H1 (cell line): ENCODE measurements around the gene NR1H3. TPM values are rescaled to one million over a fixed set of nuclear protein-coding genes. Genes with fewer than 3 reads are reported as not detected.

Source experiments
- CTCF ChIA-PET: fragments of 300-600 bp; sonication (Branson Sonifier 250); formaldehyde crosslinking; loops from one replicate; lab custom pipeline; 2021; ENCODE audit not compliant: partially characterized antibody; lab: Charles Lee
- POLR2A ChIA-PET: fragments of 300-600 bp; sonication (Branson Sonifier 250); formaldehyde crosslinking; loops from one replicate; lab custom pipeline; 2021; ENCODE audit warnings: inconsistent platforms; ENCODE audit not compliant: partially characterized antibody; lab: Charles Lee
- DNase-seq, 2 experiments: peaks; one replicate each; pipeline versions ENCODE4 v3.0.0 to v3.0.0-alpha.2; 2010 to 2022; ENCODE audit warnings: low spot score in 2 of 2, low read depth in 1 of 2, mixed read lengths in 1 of 2
- FAIRE-seq: peaks from 2 replicates; lab custom pipeline; 2011; peaks lifted over from hg19 to GRCh38; lab: Jason Lieb, UNC
- H2AFZ ChIP-seq: 2 replicates; pipeline ENCODE4 v1.8.1; 2012; ENCODE audit warnings: low read length, inconsistent platforms
- H2AK5ac ChIP-seq: 2 replicates; pipeline ENCODE4 v1.6.1; 2013; ENCODE audit warnings: low read depth, low read length
- H2BK120ac ChIP-seq: replicated peaks from 2 replicates; pipeline ENCODE3; 2013; ENCODE audit warnings: low read depth, low read length, inconsistent platforms
- H2BK12ac ChIP-seq: 2 replicates; pipeline ENCODE4 v1.6.1; 2013; ENCODE audit warnings: low read depth, low read length
- H2BK15ac ChIP-seq: 2 replicates; pipeline ENCODE4 v1.6.1; 2013; ENCODE audit warnings: low read length
- H2BK20ac ChIP-seq: 2 replicates; pipeline ENCODE4 v1.6.1; 2013; ENCODE audit warnings: low read length
- H2BK5ac ChIP-seq: 2 replicates; pipeline ENCODE4 v1.6.1; 2013; ENCODE audit warnings: low read depth, low read length
- H3K14ac ChIP-seq: 2 replicates; pipeline ENCODE4 v1.6.1; 2013; ENCODE audit warnings: inconsistent platforms; ENCODE audit not compliant: insufficient read length
- H3K18ac ChIP-seq: 2 replicates; pipeline ENCODE4 v1.6.1; 2013; ENCODE audit warnings: low read length; ENCODE audit errors: extremely low read depth
- H3K23ac ChIP-seq: 2 replicates; pipeline ENCODE4 v1.6.1; 2013; ENCODE audit warnings: inconsistent platforms; ENCODE audit not compliant: insufficient read length
- H3K23me2 ChIP-seq: 2 replicates; pipeline ENCODE4 v1.6.1; 2013; ENCODE audit warnings: low read depth, low read length
- H3K27ac ChIP-seq: 2 replicates; pipeline ENCODE4 v1.6.1; 2011; ENCODE audit warnings: low read depth, low read length, inconsistent platforms
- H3K27me3 ChIP-seq, 4 experiments: replicated peaks in 1 of 4; 1 replicate in 1 of 4; 2 replicates in 3 of 4; pipeline versions ENCODE4 v1.6.1 to v1.8.1; 2011 to 2013; ENCODE audit warnings: low read length in 3 of 4, mild to moderate bottlenecking in 3 of 4, inconsistent platforms in 2 of 4, mixed read lengths in 2 of 4, moderate library complexity in 1 of 4; ENCODE audit not compliant: control insufficient read depth in 3 of 4, insufficient read depth in 3 of 4; ENCODE audit errors: extremely low read depth in 1 of 4
- H3K36me3 ChIP-seq, 4 experiments: 2 replicates each; pipeline versions ENCODE4 v1.6.1 to v1.8.1; 2011 to 2013; ENCODE audit warnings: mild to moderate bottlenecking in 4 of 4, low read length in 3 of 4, moderate library complexity in 2 of 4, control low read depth in 1 of 4, inconsistent platforms in 1 of 4; ENCODE audit not compliant: insufficient read depth in 4 of 4, control insufficient read depth in 2 of 4
- H3K4ac ChIP-seq: replicated peaks from 2 replicates; pipeline ENCODE3; 2013; ENCODE audit warnings: low read length, low read depth, mixed read lengths, inconsistent platforms; ENCODE audit not compliant: insufficient read length
- H3K4me1 ChIP-seq, 4 experiments: replicated peaks in 1 of 4; 1 replicate in 1 of 4; 2 replicates in 3 of 4; pipeline versions ENCODE4 v1.6.1 to v1.8.1; 2011 to 2013; ENCODE audit warnings: low read length in 3 of 4, inconsistent platforms in 2 of 4, mixed read lengths in 1 of 4; ENCODE audit not compliant: insufficient read depth in 4 of 4, control insufficient read depth in 3 of 4
- H3K4me2 ChIP-seq, 2 experiments: 2 replicates each; pipeline versions ENCODE4 v1.6.1 to v1.8.1; 2011 to 2013; ENCODE audit warnings: low read depth in 2 of 2, low read length in 2 of 2, control low read depth in 1 of 2, inconsistent platforms in 1 of 2, mild to moderate bottlenecking in 1 of 2; ENCODE audit not compliant: insufficient read depth in 1 of 2
- H3K4me3 ChIP-seq, 4 experiments: fragments of 200-600, 300-600 bp in 1 of 4; sonication (generic), shearing (Covaris generic), sonication (Bioruptor Twin) in 1 of 4; 2 replicates each; pipeline versions ENCODE4 v1.5.1 to v1.8.1; 2011 to 2016; ENCODE audit warnings: low read length in 4 of 4, low read depth in 3 of 4, control low read depth in 2 of 4, inconsistent platforms in 2 of 4, mild to moderate bottlenecking in 2 of 4, mixed read lengths in 1 of 4, moderate library complexity in 1 of 4; ENCODE audit not compliant: insufficient read depth in 2 of 4; ENCODE audit errors: extremely low read depth in 1 of 4
- H3K56ac ChIP-seq: replicated peaks from 2 replicates; pipeline ENCODE3; 2013; ENCODE audit warnings: low read depth, mild to moderate bottlenecking, mixed read lengths, low read length, inconsistent platforms; ENCODE audit not compliant: insufficient read length
- H3K79me1 ChIP-seq: 2 replicates; pipeline ENCODE4 v1.6.1; 2013; ENCODE audit warnings: low read depth, low read length, control low read depth
- H3K79me2 ChIP-seq, 2 experiments: 2 replicates each; pipeline versions ENCODE4 v1.6.1 to v1.8.1; 2012 to 2013; ENCODE audit warnings: low read length in 2 of 2, mild to moderate bottlenecking in 2 of 2, inconsistent platforms in 1 of 2; ENCODE audit not compliant: insufficient read depth in 2 of 2, control insufficient read depth in 1 of 2
- H3K9ac ChIP-seq, 4 experiments: replicated peaks in 1 of 4; 1 replicate in 1 of 4; 2 replicates in 3 of 4; pipeline versions ENCODE4 v1.6.1 to v1.8.1; 2011 to 2013; ENCODE audit warnings: low read depth in 3 of 4, low read length in 3 of 4, control low read depth in 2 of 4, mild to moderate bottlenecking in 2 of 4, moderate library complexity in 2 of 4, inconsistent platforms in 1 of 4; ENCODE audit errors: extremely low read depth in 1 of 4
- H3K9me3 ChIP-seq, 2 experiments: 2 replicates each; pipeline versions ENCODE4 v1.6.1 to v1.8.1; 2012 to 2013; ENCODE audit warnings: mild to moderate bottlenecking in 2 of 2, moderate library complexity in 2 of 2, control low read depth in 1 of 2, inconsistent platforms in 1 of 2, low read depth in 1 of 2, low read length in 1 of 2, mixed read lengths in 1 of 2; ENCODE audit not compliant: insufficient read depth in 2 of 2
- H4K20me1 ChIP-seq, 2 experiments: replicated peaks in 1 of 2; 2 replicates each; pipeline versions ENCODE3 to v1.8.1; 2011 to 2013; ENCODE audit warnings: inconsistent platforms in 2 of 2, low read length in 2 of 2, mild to moderate bottlenecking in 1 of 2; ENCODE audit not compliant: insufficient read depth in 2 of 2, control insufficient read depth in 1 of 2
- H4K5ac ChIP-seq: 2 replicates; pipeline ENCODE4 v1.6.1; 2013; ENCODE audit warnings: low read length, low read depth, mixed read lengths, inconsistent platforms; ENCODE audit not compliant: insufficient read length
- H4K8ac ChIP-seq: 2 replicates; pipeline ENCODE4 v1.8.0; 2013; ENCODE audit warnings: mild to moderate bottlenecking, moderate library complexity, low read length, inconsistent platforms; ENCODE audit not compliant: insufficient read depth; ENCODE audit errors: extremely low read depth
- H4K91ac ChIP-seq: replicated peaks from 2 replicates; pipeline ENCODE3; 2013; ENCODE audit warnings: low read length, mixed read lengths, inconsistent platforms; ENCODE audit not compliant: insufficient read length
- BCL11A ChIP-seq, 2 experiments: IDR thresholded peaks; one replicate each; pipeline ENCODE4 v1.6.1; 2011; ENCODE audit warnings: low read depth in 2 of 2, low read length in 2 of 2, mild to moderate bottlenecking in 2 of 2
- CBX5 ChIP-seq: fragments of 300-800, 300-1000 bp; sonication (generic); IDR thresholded peaks from 2 replicates; pipeline ENCODE4 v1.7.1; 2016; ENCODE audit warnings: antibody characterized with exemption, low read length, low read depth
- CHD2 ChIP-seq: IDR thresholded peaks from 2 replicates; pipeline ENCODE4 v1.6.1; 2012; ENCODE audit warnings: low read length, improper control_type of control experiment
- POLR2A ChIP-seq, 2 experiments: IDR thresholded peaks; 1 replicate in 1 of 2; 2 replicates in 1 of 2; pipeline ENCODE4 v1.6.1; 2011; ENCODE audit warnings: low read depth in 2 of 2, low read length in 2 of 2, mild to moderate bottlenecking in 2 of 2; ENCODE audit errors: control extremely low read depth in 1 of 2
- POLR2AphosphoS5 ChIP-seq: IDR thresholded peaks from 2 replicates; pipeline ENCODE4 v1.6.1; 2011; ENCODE audit warnings: low read depth, low read length
- WGBS, 2 experiments: shearing (Covaris generic) in 1 of 2; methylation state at CpG; one replicate each; pipeline versions ENCODE4 v1.1.6 to v1.1.7; 2013 to 2015; ENCODE audit warnings: low lambda C conversion rate in 2 of 2, mixed read lengths in 2 of 2, inconsistent platforms in 1 of 2, low coverage in 1 of 2, missing lambda C conversion rate in 1 of 2; ENCODE audit not compliant: insufficient replicate concordance in 2 of 2, insufficient coverage in 1 of 2, insufficient read length in 1 of 2; ENCODE audit errors: extremely low coverage in 1 of 2, missing lambda C conversion rate in 1 of 2; 5-methylcytosine and 5-hydroxymethylcytosine counted together
- polyA plus RNA-seq, 7 experiments: library from polyadenylated mRNA; depleted of rRNA in 3 of 7; stranded (reverse) in 5 of 7; unstranded in 2 of 7; fragments of >200 nt in 5 of 7; fragments of 200-250 nt in 2 of 7; gene quantifications; 1 replicate in 5 of 7; 2 replicates in 1 of 7; 4 replicates in 1 of 7; pipeline versions ENCODE4 v1.2.1 to v1.2.3, GENCODE V29; 2011 to 2013; ENCODE audit warnings: missing spikeins in 2 of 7, mixed read lengths in 2 of 7
- total RNA-seq: library from RNA; stranded (reverse); fragmentation: NEBNext Ultra II Directional; extraction: Animal tissue kit (Norgen Biotek cat#: 25700); gene quantifications from 2 replicates; pipeline ENCODE4 v1.2.1, GENCODE V29; 2021

The NR1H3 gene
- total and polyA plus RNA-seq, 2 of the 8 experiments (the other 6 are each of a cell fraction or from before 2014, with no cell fraction given) = 19.9 to 42.1 TPM

GRCh38 chr11:47282462-47282861 lies 24.7 kb downstream of the NR1H3 start:
- Histone ChIP-seq H3K14ac (no peak overlapping the region), H3K56ac (no peak overlapping the region), H2BK120ac (no peak overlapping the region), H4K20me1 (peaks cover 2 to 3% of the 10 kb centered on the region in 2 experiments), H3K9ac (no peak overlapping the region), H3K27me3 (no peaks in the 10 kb centered on the region; a peak in 1 of 7 replicates), H4K5ac (no peak overlapping the region), H3K4me2 (no peak overlapping the region), H3K18ac (no peak overlapping the region), H2BK5ac (no peak overlapping the region), H4K8ac (no peak overlapping the region), H3K4me1 (no peaks in the 10 kb centered on the region), H3K27ac (peak overlapping the region; percentile 36; the same call in 1 of the 2 replicates), H3K9me3 (no peaks in the 10 kb centered on the region), H3K4ac (no peak overlapping the region), H3K23me2 (no peaks in the 10 kb centered on the region), H3K79me2 (no peaks in the 10 kb centered on the region), H3K4me3 (no peak overlapping the region), H2AFZ (no peak overlapping the region), H3K36me3 (peaks cover 29 to 73% (median 48%) of the 10 kb centered on the region in 4 experiments), H3K23ac (no peak overlapping the region), H2AK5ac (no peak overlapping the region), H3K79me1 (no peaks in the 10 kb centered on the region), H2BK15ac (no peak overlapping the region), H2BK20ac (no peak overlapping the region), H4K91ac (no peak overlapping the region), H2BK12ac (no peak overlapping the region)
- DNase-seq (no peak), FAIRE-seq (no peak)
- WGBS, 2 experiments = 93% methylated on average over 7 of the region's 7 CpGs; no CpG with 5 or more reads in 1 of the 2 experiments
- no peak for TF ChIP-seq CHD2
- TF ChIP-seq BCL11A (IDR thresholded peaks at IDR 0.05; ENCODE audit: low read depth in 2 of 2, low read length in 2 of 2) = no peak
- no peak for TF ChIP-seq POLR2A (IDR thresholded peaks at IDR 0.05; ENCODE audit: control extremely low read depth in 1 of 2, low read depth in 2 of 2, low read length in 2 of 2)
- no peak for TF ChIP-seq CBX5
- no peak for TF ChIP-seq POLR2AphosphoS5
- ChIA-PET CTCF (interaction anchor here (2.8 kb wide), 1 partner anchor 23 kb away, joined by 9 read pairs; no protein-coding TSS in a partner anchor), POLR2A (no interaction called here)
